ENCODE data around the gene TCF4. TPM values are rescaled to one million over a fixed set of nuclear protein-coding genes. Genes with fewer than 3 reads are reported as not detected.

Gene TCF4
- total RNA-seq, 4 donors from 2014 or later, result 30.3 to 51.1 (median 40.1) TPM

GRCh38 chr18:55605733-55606338 is 17.8 kb upstream of the TCF4 start:
- Histone ChIP-seq H3K36me3 (no peaks in the 10 kb centered on the region), H3K4me3 (no peak overlapping the region), H3K4me1 (no peaks in the 10 kb centered on the region), H3K27me3 (no peaks in the 10 kb centered on the region), H3K27ac (no peak overlapping the region), H3K9me3 (no peaks in the 10 kb centered on the region)
- intact Hi-C loops (cut with DNase I; ENCODE audit: low total_unique reads) (no loop called here), in situ Hi-C loops (cut with MboI; ENCODE audit: low pct_ligation_motif_present in 1 of 4, low pct_unique_long_range_greater_than_20kb in 1 of 4, low sequenced_read_pairs in 3 of 4) (no loop called here)
- TF ChIP-seq POLR2A (IDR thresholded peaks at IDR 0.05), result no peak
- no peak for TF ChIP-seq CTCF (IDR thresholded peaks at IDR 0.05)
- TF ChIP-seq POLR2AphosphoS5 (IDR thresholded peaks at IDR 0.05), result no peak
- TF ChIP-seq EP300 (IDR thresholded peaks at IDR 0.05; ENCODE audit: low read depth), result no peak
- 71 to 78% methylated on average over 6 to 7 of the region's 7 CpGs for WGBS, 2 donors (ENCODE audit: low coverage in 1 of 2)
- DNase-seq, result no peak

- in situ Hi-C loops (cut with MboI; ENCODE audit: low pct_ligation_motif_present in 1 of 4, low pct_unique_long_range_greater_than_20kb in 1 of 4, low sequenced_read_pairs in 3 of 4), result no loop called here
- DNase-seq, result no peak
- Histone ChIP-seq H3K27me3 (no peaks in the 10 kb centered on the region), H3K4me3 (no peak overlapping the region), H3K36me3 (no peaks in the 10 kb centered on the region), H3K9me3 (no peaks in the 10 kb centered on the region), H3K4me1 (no peaks in the 10 kb centered on the region), H3K27ac (no peak overlapping the region)
- intact Hi-C loops (cut with DNase I; ENCODE audit: low total_unique reads), result no loop called here
- no peak for TF ChIP-seq EP300 (IDR thresholded peaks at IDR 0.05; ENCODE audit: low read depth)
- TF ChIP-seq POLR2A (IDR thresholded peaks at IDR 0.05), result no peak
- TF ChIP-seq CTCF (IDR thresholded peaks at IDR 0.05), result no peak
- no peak for TF ChIP-seq POLR2AphosphoS5 (IDR thresholded peaks at IDR 0.05)
- 94% methylated on average over 4 to 5 of the region's 5 CpGs for WGBS, 2 donors (ENCODE audit: low coverage in 1 of 2)
Observed at GRCh38 chr18:55603775-55604174, 15.8 kb upstream of the TCF4 start.

GRCh38 chr18:55593888-55594287 is 5.9 kb upstream of the TCF4 start:
- peaks cover 0 to 8% (median 0%) of the 10 kb centered on the region in 4 donors for H3K4me1 ChIP-seq
- in situ Hi-C loops (cut with MboI; ENCODE audit: low pct_ligation_motif_present in 1 of 4, low pct_unique_long_range_greater_than_20kb in 1 of 4, low sequenced_read_pairs in 3 of 4), result loop anchor here in 3 of 4 donors (25.0 kb wide), 3 partner anchors 182 to 357 kb away; no protein-coding TSS in a partner anchor
- WGBS, 2 donors (ENCODE audit: low coverage in 1 of 2), result 80 to 97% methylated on average over 2 of the region's 2 CpGs
- no peak overlapping the region for H3K4me3 ChIP-seq
- no peak for DNase-seq
- intact Hi-C loops (cut with DNase I; ENCODE audit: low total_unique reads), result no loop called here
- H3K27ac ChIP-seq, result no peak overlapping the region
- TF ChIP-seq EP300 (IDR thresholded peaks at IDR 0.05; ENCODE audit: low read depth) (no peak), POLR2A (IDR thresholded peaks at IDR 0.05) (no peak), POLR2AphosphoS5 (IDR thresholded peaks at IDR 0.05) (no peak), CTCF (IDR thresholded peaks at IDR 0.05) (no peak)
- H3K9me3 ChIP-seq, result no peaks in the 10 kb centered on the region
- peaks cover 6% of the 10 kb centered on the region for H3K27me3 ChIP-seq
- no peaks in the 10 kb centered on the region for H3K36me3 ChIP-seq

GRCh38 chr18:55592572-55592971 is 4.6 kb upstream of the TCF4 start:
- in situ Hi-C loops (cut with MboI; ENCODE audit: low pct_ligation_motif_present in 1 of 4, low pct_unique_long_range_greater_than_20kb in 1 of 4, low sequenced_read_pairs in 3 of 4), result loop anchor here in 3 of 4 donors (25.0 kb wide), 3 partner anchors 180 to 355 kb away; no protein-coding TSS in a partner anchor
- H3K36me3 ChIP-seq, result no peaks in the 10 kb centered on the region

More at GRCh38 chr18:55592572-55592971, 4.6 kb upstream of the TCF4 start:
- intact Hi-C loops (cut with DNase I; ENCODE audit: low total_unique reads), result no loop called here
- no peak overlapping the region for H3K4me3 ChIP-seq
- H3K4me1 ChIP-seq, result peaks cover 0 to 8% (median 0%) of the 10 kb centered on the region in 4 donors
- no peak for DNase-seq
- peaks cover 17% of the 10 kb centered on the region for H3K27me3 ChIP-seq
- TF ChIP-seq POLR2A (IDR thresholded peaks at IDR 0.05) (no peak), POLR2AphosphoS5 (IDR thresholded peaks at IDR 0.05) (no peak)
- 75% methylated on average over 4 of the region's 4 CpGs; no CpG with 5 or more reads in 1 of the 2 donors for WGBS, 2 donors (ENCODE audit: low coverage in 1 of 2)
- H3K9me3 ChIP-seq, result no peaks in the 10 kb centered on the region
- no peak overlapping the region for H3K27ac ChIP-seq
